Measurements from ENCODE around the gene GRAMD4. TPM values are rescaled to one million over a fixed set of nuclear protein-coding genes. Genes with fewer than 3 reads are reported as not detected.

The GRAMD4 gene
- polyA plus RNA-seq, 5 donors = 30.0 to 43.8 (median 41.7) TPM

DNA sequence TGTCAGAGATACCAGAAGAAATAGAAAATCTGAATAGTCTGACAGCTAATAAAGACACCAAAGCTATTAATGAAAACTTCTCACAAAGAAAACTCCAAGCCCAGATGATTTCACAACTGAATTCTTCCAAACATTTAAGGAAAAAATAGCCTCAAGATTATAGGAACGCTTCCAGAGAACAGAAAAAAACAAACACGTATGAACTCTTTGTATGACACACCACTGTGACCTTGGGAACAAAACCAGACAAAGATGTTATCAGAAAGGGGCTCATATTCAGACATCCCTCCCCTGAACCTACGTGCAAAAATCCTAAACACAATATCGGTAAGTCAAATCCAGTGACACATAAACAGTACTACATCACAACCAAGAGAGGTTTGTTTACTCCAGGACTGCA, 94.4 kb downstream of the GRAMD4 start:
- DNase-seq = peak in 1 of 2 donors; percentile 43

DNA sequence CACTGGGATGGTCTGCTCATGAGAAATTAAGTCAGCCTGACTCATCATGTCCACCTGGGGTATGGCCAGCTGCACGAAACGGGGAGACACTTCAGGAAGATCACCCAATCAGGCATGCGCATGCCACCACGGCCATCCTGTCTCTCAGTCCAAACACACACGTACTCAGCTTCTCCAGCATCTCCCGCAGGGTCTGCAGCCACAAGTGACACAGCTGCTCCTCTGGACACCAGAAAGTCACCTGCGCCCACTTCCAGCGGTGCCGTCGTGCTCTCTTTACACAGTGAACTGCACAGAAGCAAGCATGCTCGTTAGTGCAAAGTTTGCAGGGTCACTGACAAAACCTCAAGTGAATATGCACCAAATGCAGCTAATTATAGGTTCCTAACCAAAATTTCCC, 99.7 kb downstream of the GRAMD4 start:
- no peak for DNase-seq

DNA sequence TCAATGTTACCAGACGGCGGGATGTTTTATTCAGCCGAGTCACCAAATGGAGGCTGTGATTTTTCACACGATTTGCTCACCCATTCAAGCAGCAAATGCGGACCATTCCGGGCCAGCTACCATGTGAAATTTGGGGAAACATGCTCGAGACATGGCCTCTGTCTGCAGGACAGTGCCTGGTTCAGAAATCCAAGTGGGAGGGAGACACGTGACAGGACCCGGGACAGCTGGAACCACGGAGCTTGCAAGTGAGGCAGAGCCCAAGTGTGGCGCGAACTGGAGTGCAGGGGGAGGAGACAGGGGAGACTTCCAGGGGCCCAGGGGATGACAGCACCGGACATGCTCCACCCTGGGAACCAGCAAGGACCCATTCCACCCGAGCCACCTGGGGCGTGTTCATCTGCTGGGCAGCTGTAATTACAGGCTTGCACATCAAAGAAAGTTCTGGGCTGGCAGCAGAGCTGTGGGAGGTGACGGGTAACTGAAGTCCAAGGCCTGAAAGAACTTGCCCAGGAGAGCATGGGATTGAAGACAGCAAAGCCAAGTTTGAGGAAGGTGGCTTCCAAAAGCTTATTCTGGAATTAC, 101.4 kb downstream of the GRAMD4 start:
- DNase-seq = no peak

DNA sequence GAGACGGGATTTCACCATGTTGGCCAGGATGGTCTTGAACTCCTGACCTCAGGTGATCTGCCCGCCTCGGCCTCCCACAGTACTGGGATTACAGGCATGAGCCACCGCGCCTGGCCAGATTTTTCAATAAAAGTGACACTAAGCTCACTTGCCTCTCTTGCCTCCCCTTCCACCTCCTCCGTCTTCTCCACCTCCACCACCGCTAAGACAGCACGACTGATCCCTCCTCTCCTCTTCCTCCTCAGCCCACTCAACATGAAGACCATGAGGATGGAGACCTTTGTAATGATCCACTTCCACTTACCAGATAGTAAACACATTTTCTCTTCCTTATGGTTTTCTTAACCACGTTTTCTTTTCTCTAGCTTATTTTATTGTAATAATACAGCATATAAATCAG, 103.7 kb downstream of the GRAMD4 start:
- no peak for DNase-seq

DNA sequence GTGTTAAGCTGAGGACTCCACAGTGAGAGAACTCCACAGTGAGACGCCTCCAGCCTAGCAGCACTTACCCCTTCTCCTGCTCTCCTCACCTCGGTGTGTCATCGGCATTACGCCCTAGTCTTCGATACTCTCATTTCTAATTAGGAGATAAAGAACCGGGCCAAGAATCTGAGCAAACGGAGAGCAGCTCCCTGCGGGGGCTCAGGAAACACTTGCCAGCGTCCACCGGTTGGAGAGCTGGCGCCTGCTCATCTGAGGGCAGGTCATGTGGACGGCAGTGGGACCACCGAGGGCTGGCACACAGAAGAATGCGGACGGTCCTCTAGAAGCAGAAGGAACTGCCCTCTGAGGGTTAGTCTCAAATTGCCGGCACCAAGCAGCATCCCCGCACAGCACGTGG, 104.9 kb downstream of the GRAMD4 start:
- DNase-seq = no peak

DNA sequence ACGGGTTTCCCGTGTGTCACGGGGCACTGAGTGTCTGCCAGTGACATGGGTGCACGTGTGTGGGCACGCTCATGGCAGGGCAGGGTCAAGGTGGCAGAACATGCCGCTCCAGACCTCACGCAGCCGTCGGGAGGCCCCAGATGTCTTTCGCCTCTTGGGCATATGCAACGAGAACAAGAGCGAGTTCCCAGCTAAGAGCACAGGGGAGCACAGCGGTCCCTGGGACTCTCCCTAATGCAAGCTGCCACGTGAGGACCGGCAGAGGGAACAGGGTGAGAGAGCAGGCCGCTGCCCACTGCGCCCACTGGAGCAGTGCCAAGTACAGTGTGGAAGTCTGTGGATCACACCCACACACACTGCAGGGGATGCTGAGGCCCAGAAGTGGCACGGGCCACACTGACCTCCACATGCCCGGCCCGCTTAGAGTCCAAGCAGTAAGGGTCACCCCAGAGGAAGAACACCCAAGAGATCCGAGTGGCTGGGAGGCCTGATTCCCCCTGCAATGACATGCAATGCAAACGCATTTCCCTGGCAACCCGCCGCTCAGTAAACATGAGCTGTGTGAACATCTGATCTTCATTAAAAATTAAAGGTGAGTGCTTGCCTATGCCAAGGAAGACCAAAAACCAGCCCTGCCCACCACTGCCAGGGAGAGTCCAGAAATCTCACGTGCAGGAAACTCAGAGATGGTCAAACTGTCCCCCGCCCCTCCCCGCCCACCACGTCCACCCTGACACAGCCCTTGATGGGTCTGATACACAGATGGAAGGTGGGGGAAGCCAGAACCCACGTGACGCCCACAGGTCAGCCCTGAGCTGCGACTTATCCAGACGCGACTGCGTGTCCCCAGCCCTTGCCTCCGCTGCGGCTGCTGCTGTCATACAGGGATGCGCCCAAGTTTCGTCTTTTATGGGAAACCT, 106.1 kb downstream of the GRAMD4 start:
- DNase-seq = no peak

DNA sequence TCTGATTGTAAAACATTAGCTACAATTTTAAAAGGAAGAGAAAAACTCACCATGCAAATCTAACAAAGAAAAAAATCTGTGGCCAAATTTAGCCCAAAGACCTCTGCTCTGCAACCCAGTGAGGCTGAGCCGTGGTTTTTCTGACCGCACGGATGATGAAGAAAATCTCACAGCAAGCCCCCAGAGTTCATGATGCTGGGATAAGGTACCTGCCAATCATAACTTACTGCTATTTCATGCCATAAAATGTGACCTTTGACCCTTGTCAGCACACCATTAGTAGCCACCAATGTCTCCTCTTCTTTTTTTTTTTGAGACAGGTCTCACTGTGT, 106.8 kb downstream of the GRAMD4 start:
- no peak for DNase-seq

DNA sequence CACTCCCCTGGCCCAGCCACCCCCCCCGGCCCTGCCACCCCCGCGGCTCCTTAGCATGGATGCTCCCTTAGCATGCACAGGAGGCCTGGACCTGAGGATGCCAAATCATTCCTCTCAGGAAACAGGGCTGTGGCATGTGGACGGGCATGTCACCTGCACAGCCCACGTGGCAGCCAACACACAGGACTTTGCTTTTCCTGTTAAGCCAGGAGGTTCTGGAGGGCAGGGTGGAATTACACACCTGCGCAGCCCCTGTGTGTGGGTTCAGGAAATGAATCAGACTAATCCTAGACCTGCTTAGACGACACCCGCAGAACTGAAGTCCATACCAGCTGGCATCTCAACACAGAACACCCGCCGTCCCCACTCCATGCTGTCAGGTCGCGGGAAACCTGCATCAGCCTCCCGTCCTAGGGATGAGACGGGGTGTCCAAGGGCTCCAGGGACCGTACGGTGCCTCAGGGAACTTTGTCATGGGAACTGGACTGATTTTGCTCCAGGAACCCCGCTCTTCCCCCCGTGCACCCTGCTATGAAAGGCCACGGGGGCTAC, 107.7 kb downstream of the GRAMD4 start:
- no peak for DNase-seq

DNA sequence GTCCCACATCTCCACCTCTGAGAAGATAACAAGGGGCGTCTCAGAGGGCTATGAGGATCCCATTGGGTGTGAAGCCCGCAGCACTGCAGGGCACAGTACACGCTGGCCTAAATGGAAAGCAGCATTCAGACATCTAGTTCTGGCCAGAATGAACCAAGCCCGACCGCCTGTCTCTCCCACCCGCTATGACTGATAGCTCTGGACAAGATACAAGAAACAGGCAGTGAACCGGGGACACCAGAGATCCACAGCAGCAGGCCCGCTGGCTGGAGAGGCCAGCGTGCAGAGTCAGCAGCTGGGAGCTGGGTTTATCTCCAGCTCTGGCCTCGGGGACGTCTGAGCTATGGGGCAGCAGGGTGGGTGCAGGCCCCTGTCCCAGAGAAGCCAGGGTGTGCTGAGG, 108.3 kb downstream of the GRAMD4 start:
- DNase-seq = no peak

Other genes with a start within 250 kb of the GRAMD4 start
- gene CELSR1, start 82.8 kb upstream of the GRAMD4 start, polyA plus RNA-seq (ENCODE audit: insufficient read depth in 1 of 5, insufficient read length in 5 of 5, low replicate concordance in 1 of 5) = 10 to 100 TPM; 22.6 to 40.5 (median 26.4) TPM
- gene CERK, start 117.9 kb downstream of the GRAMD4 start, polyA plus RNA-seq (ENCODE audit: insufficient read depth in 1 of 5, insufficient read length in 5 of 5, low replicate concordance in 1 of 5) = 10 to 100 TPM; 37.3 to 41.6 (median 40.1) TPM
- gene TBC1D22A, start 142.3 kb downstream of the GRAMD4 start, polyA plus RNA-seq (ENCODE audit: insufficient read depth in 1 of 5, insufficient read length in 5 of 5, low replicate concordance in 1 of 5) = 10 to 100 TPM; 13.9 to 17.6 (median 16.2) TPM

All from right lung (tissue), 5 donors.